ENCODE results near the gene IPO9.

IPO9 gene

GRCh38 chr1:201876148-201876818 lies 47.3 kb downstream of the IPO9 start:
- no peak overlapping the region for H3K4me3 ChIP-seq (ENCODE audit: low read depth, low read length)
- peak; percentile 57 for TF ChIP-seq CTCF (IDR thresholded peaks at IDR 0.05; ENCODE audit: low read depth, low read length)
- in situ Hi-C loops (cut with HindIII; ENCODE audit: low sequenced_read_pairs): no loop called here
- DNase-seq (ENCODE audit: low read depth, low spot score): no peak

GRCh38 chr1:201877877-201878401 lies 49.0 kb downstream of the IPO9 start:
- peak; percentile 73 for TF ChIP-seq CTCF (IDR thresholded peaks at IDR 0.05; ENCODE audit: low read depth, low read length)
- DNase-seq (ENCODE audit: low read depth, low spot score): peak; percentile 64
- in situ Hi-C loops (cut with HindIII; ENCODE audit: low sequenced_read_pairs): no loop called here
- no peak overlapping the region for H3K4me3 ChIP-seq (ENCODE audit: low read depth, low read length)

- DNase-seq (ENCODE audit: low read depth, low spot score): no peak
- in situ Hi-C loops (cut with HindIII; ENCODE audit: low sequenced_read_pairs): no loop called here
Observed at GRCh38 chr1:201880928-201881571, 52.1 kb downstream of the IPO9 start.

GRCh38 chr1:201881617-201882016 lies 52.7 kb downstream of the IPO9 start:
- TF ChIP-seq CTCF (IDR thresholded peaks at IDR 0.05; ENCODE audit: low read depth, low read length): no peak
- DNase-seq (ENCODE audit: low read depth, low spot score): no peak
- in situ Hi-C loops (cut with HindIII; ENCODE audit: low sequenced_read_pairs): no loop called here
- H3K4me3 ChIP-seq (ENCODE audit: low read depth, low read length): no peak overlapping the region

More at GRCh38 chr1:201880928-201881571, 52.1 kb downstream of the IPO9 start:
- no peak for TF ChIP-seq CTCF (IDR thresholded peaks at IDR 0.05; ENCODE audit: low read depth, low read length)
- H3K4me3 ChIP-seq (ENCODE audit: low read depth, low read length): no peak overlapping the region

- no peak overlapping the region for H3K4me3 ChIP-seq (ENCODE audit: low read depth, low read length)
- in situ Hi-C loops (cut with HindIII; ENCODE audit: low sequenced_read_pairs): no loop called here
- peak; percentile 23 for TF ChIP-seq CTCF (IDR thresholded peaks at IDR 0.05; ENCODE audit: low read depth, low read length)
- DNase-seq (ENCODE audit: low read depth, low spot score): peak; percentile 72
Observed at GRCh38 chr1:201882665-201883132, 53.7 kb downstream of the IPO9 start.

GRCh38 chr1:201883266-201883665 lies 54.3 kb downstream of the IPO9 start:
- no peak for TF ChIP-seq CTCF (IDR thresholded peaks at IDR 0.05; ENCODE audit: low read depth, low read length)
- in situ Hi-C loops (cut with HindIII; ENCODE audit: low sequenced_read_pairs): no loop called here
- DNase-seq (ENCODE audit: low read depth, low spot score): no peak
- no peak overlapping the region for H3K4me3 ChIP-seq (ENCODE audit: low read depth, low read length)

Data from astrocyte of the spinal cord (primary cell).